Measurements from ENCODE around the gene CARMIL1.
"Not testable (repeated sequence)": the region's sequence is repeated elsewhere in the genome, so short reads cannot be mapped to it uniquely, and the experiment has no call there.

The CARMIL1 gene

GRCh38 chr6:25579902-25580495 is 300.8 kb downstream of the CARMIL1 start:
- in situ Hi-C loops (cut with MboI; ENCODE audit: low sequenced_read_pairs, unreplicated experiment) = no loop called here
- DNase-seq (ENCODE audit: low spot score) = peak; percentile 24
- TF ChIP-seq CTCF (IDR thresholded peaks at IDR 0.05; ENCODE audit: borderline replicate concordance, control extremely low read depth, extremely low read depth, insufficient read depth, missing control alignments) = no peak

DNA sequence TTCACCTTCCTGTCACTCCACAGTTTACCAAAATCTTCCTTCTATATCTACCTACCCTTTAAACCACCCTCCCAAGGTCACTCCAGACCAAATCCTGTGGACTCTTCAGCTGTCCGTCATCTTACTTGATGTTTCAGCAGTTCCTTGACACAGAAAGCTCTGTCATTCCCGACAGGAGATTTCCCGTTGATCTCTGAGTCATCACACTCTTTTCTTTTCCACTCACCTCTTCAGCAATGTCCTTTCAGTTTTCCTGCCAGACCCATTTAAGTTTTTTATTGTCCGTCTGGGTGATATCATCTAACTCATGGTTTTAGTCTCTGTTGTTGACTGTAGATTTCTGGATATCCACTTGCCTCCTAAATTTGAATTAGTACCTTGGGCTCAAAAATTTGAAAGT is 302.9 kb downstream of the CARMIL1 start:
- DNase-seq (ENCODE audit: low spot score) = no peak
- in situ Hi-C loops (cut with MboI; ENCODE audit: low sequenced_read_pairs, unreplicated experiment) = no loop called here
- no peak for TF ChIP-seq CTCF (IDR thresholded peaks at IDR 0.05; ENCODE audit: borderline replicate concordance, control extremely low read depth, extremely low read depth, insufficient read depth, missing control alignments)

- in situ Hi-C loops (cut with MboI; ENCODE audit: low sequenced_read_pairs, unreplicated experiment) = no loop called here
- no peak for DNase-seq (ENCODE audit: low spot score)
- no peak for TF ChIP-seq CTCF (IDR thresholded peaks at IDR 0.05; ENCODE audit: borderline replicate concordance, control extremely low read depth, extremely low read depth, insufficient read depth, missing control alignments)
Measured at GRCh38 chr6:25583099-25583498, 303.9 kb downstream of the CARMIL1 start.

DNA sequence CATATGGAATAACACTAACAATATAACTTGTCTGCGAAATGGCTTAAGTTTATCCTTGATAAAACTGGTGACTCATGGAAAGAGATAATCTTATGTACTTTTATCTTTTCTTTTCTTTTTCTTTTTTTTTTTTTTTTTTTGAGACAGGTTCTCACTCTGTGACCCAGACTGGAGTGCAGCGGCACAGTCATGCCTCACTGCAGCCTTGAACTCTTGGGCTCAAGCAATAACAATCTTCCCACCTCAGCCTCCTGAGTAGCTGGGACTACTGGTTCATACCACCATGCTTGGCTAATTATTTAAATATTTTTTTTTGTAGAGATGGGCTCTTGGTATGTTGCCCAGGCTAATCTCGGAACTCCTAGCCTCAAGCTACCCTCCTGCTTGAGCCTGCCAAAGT is 304.7 kb downstream of the CARMIL1 start:
- DNase-seq (ENCODE audit: low spot score) = no peak
- in situ Hi-C loops (cut with MboI; ENCODE audit: low sequenced_read_pairs, unreplicated experiment) = no loop called here
- TF ChIP-seq CTCF (IDR thresholded peaks at IDR 0.05; ENCODE audit: borderline replicate concordance, control extremely low read depth, extremely low read depth, insufficient read depth, missing control alignments) = no peak

DNA sequence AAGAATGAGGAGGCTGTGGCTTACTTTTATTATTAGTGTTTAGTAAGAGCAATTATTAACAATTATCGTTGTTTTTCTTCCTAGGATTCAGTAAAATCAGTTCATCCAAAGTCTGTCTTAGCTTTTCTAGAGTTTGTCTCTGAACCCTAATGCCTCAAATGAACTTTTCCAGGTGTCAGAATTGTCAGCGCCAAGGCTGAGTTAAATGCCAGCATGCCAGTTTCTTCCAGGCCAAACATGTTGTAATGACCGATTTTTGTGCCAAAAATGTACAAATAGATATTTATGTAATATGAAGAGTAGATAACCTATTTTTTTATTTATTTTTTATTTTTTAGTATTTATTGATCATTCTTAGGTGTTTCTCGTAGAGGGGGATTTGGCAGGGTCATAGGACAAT is 306.1 kb downstream of the CARMIL1 start:
- DNase-seq (ENCODE audit: low spot score) = no peak
- TF ChIP-seq CTCF (IDR thresholded peaks at IDR 0.05; ENCODE audit: borderline replicate concordance, control extremely low read depth, extremely low read depth, insufficient read depth, missing control alignments) = no peak
- in situ Hi-C loops (cut with MboI; ENCODE audit: low sequenced_read_pairs, unreplicated experiment) = no loop called here

- in situ Hi-C loops (cut with MboI; ENCODE audit: low sequenced_read_pairs, unreplicated experiment) = not testable (repeated sequence)
Measured at GRCh38 chr6:25586119-25586518, 306.9 kb downstream of the CARMIL1 start.

GRCh38 chr6:25586927-25587326 is 307.8 kb downstream of the CARMIL1 start:
- TF ChIP-seq CTCF (IDR thresholded peaks at IDR 0.05; ENCODE audit: borderline replicate concordance, control extremely low read depth, extremely low read depth, insufficient read depth, missing control alignments) = no peak
- no peak for DNase-seq (ENCODE audit: low spot score)
- in situ Hi-C loops (cut with MboI; ENCODE audit: low sequenced_read_pairs, unreplicated experiment) = no loop called here

More at GRCh38 chr6:25586119-25586518, 306.9 kb downstream of the CARMIL1 start:
- DNase-seq (ENCODE audit: low spot score) = not testable (repeated sequence)

Data from GM13976 (cell line).